SK-N-SH (cell line): Measurements from ENCODE around the gene GDPGP1. TPM values are rescaled to one million over a fixed set of nuclear protein-coding genes. Genes with fewer than 3 reads are reported as not detected.

Experiments
- CTCF ChIA-PET: fragments of 300-600, 350-600 bp; formaldehyde crosslinking; extraction: SDS; loops from one replicate; lab custom pipeline; 2021; lab: Yijun Ruan, JAX
- POLR2A ChIA-PET: fragments of 350-600 bp; sonication (Branson Sonifier 250); formaldehyde crosslinking; extraction: SDS; loops from one replicate; lab custom pipeline; 2020; ENCODE audit warnings: antibody characterized with exemption, inconsistent platforms; lab: Yijun Ruan, JAX
- DNase-seq: peaks from one replicate; pipeline ENCODE4 v3.0.0; 2012
- H2AFZ ChIP-seq: fragments of 200-600 bp; sonication (generic); 2 replicates; pipeline ENCODE4 v1.8.1; 2016; ENCODE audit warnings: antibody characterized with exemption, mild to moderate bottlenecking, low read depth
- H3F3A ChIP-seq: fragments of 200-600 bp; sonication (generic); replicated peaks from 2 replicates; pipeline ENCODE3; 2016; ENCODE audit warnings: antibody characterized with exemption, mild to moderate bottlenecking; ENCODE audit not compliant: insufficient read depth
- H3K27ac ChIP-seq, 2 experiments: fragments of 200-500 bp in 1 of 2; fragments of 200-600 bp in 1 of 2; sonication (Bioruptor generic) in 1 of 2; sonication (generic), shearing (Covaris generic) in 1 of 2; 2 replicates each; pipeline versions ENCODE4 v1.5.1 to v1.6.1; 2014 to 2016; ENCODE audit warnings: low read depth in 2 of 2, inconsistent platforms in 1 of 2, low read length in 1 of 2, mild to moderate bottlenecking in 1 of 2, mixed read lengths in 1 of 2
- H3K27me3 ChIP-seq: fragments of 200-600 bp; sonication (generic), shearing (Covaris generic); 2 replicates; pipeline ENCODE4 v1.6.1; 2016; ENCODE audit warnings: mixed run types; ENCODE audit not compliant: insufficient read depth
- H3K36me3 ChIP-seq, 2 experiments: fragments of 200-500 bp in 1 of 2; fragments of 200-600 bp in 1 of 2; sonication (Bioruptor generic) in 1 of 2; sonication (generic) in 1 of 2; replicated peaks in 1 of 2; 2 replicates each; pipeline versions ENCODE3 to v1.5.1; 2014 to 2016; ENCODE audit warnings: low read length in 1 of 2, mild to moderate bottlenecking in 1 of 2; ENCODE audit not compliant: insufficient read depth in 2 of 2, control insufficient read depth in 1 of 2
- H3K4me1 ChIP-seq, 2 experiments: fragments of 200-500 bp in 1 of 2; fragments of 200-600 bp in 1 of 2; sonication (Bioruptor generic) in 1 of 2; sonication (generic), shearing (Covaris generic) in 1 of 2; 2 replicates each; pipeline versions ENCODE4 v1.5.1 to v1.6.1; 2014 to 2016; ENCODE audit warnings: low read depth in 1 of 2, low read length in 1 of 2, mixed run types in 1 of 2; ENCODE audit not compliant: insufficient read depth in 2 of 2, control insufficient read depth in 1 of 2
- H3K4me2 ChIP-seq: fragments of 200-600 bp; sonication (generic), shearing (Covaris generic); 2 replicates; pipeline ENCODE4 v1.6.1; 2017; ENCODE audit warnings: mixed run types
- H3K4me3 ChIP-seq, 2 experiments: fragments of 200-500 bp in 1 of 2; fragments of 200-600 bp in 1 of 2; sonication (Bioruptor generic) in 1 of 2; sonication (generic), shearing (Covaris generic) in 1 of 2; 2 replicates each; pipeline versions ENCODE4 v1.5.1 to v1.8.1; 2014 to 2016; ENCODE audit warnings: low read depth in 2 of 2, inconsistent platforms in 1 of 2, low read length in 1 of 2, mild to moderate bottlenecking in 1 of 2, mixed read lengths in 1 of 2, moderate library complexity in 1 of 2
- H3K79me2 ChIP-seq: fragments of 200-600 bp; sonication (generic); 2 replicates; pipeline ENCODE4 v1.8.1; 2017; ENCODE audit warnings: mild to moderate bottlenecking; ENCODE audit not compliant: insufficient read depth
- H3K9ac ChIP-seq: fragments of 200-600 bp; sonication (generic); 2 replicates; pipeline ENCODE4 v1.6.1; 2017; ENCODE audit warnings: mixed run types
- H3K9me2 ChIP-seq: fragments of 200-600 bp; sonication (generic); 2 replicates; pipeline ENCODE4 v1.6.1; 2017; ENCODE audit warnings: mixed run types
- H3K9me3 ChIP-seq: fragments of 200-600 bp; sonication (generic); 2 replicates; pipeline ENCODE4 v1.6.1; 2017; ENCODE audit warnings: mixed run types, mild to moderate bottlenecking, moderate library complexity
- H4K20me1 ChIP-seq: fragments of 200-600 bp; sonication (generic); 2 replicates; pipeline ENCODE4 v1.6.1; 2017; ENCODE audit warnings: mild to moderate bottlenecking, mixed run types; ENCODE audit not compliant: insufficient read depth
- CHD2 ChIP-seq: fragments of 150-350 bp; IDR thresholded peaks from 2 replicates; pipeline ENCODE4 v1.6.1; 2018; ENCODE audit warnings: low read length; ENCODE audit not compliant: partially characterized antibody
- ELF1 ChIP-seq: IDR thresholded peaks from 2 replicates; pipeline ENCODE4 v1.4.0; 2012
- EP300 ChIP-seq, 2 experiments: IDR thresholded peaks; 2 replicates each; pipeline versions ENCODE4 v1.4.0 to v1.6.1; 2012; ENCODE audit warnings: borderline replicate concordance in 1 of 2, low read depth in 1 of 2, low read length in 1 of 2
- FOSL2 ChIP-seq: IDR thresholded peaks from 2 replicates; pipeline ENCODE4 v1.4.0; 2012; ENCODE audit warnings: low read depth, mild to moderate bottlenecking, moderate library complexity, borderline replicate concordance
- FOXJ3 ChIP-seq: sonication (generic); formaldehyde crosslinking; IDR thresholded peaks from 2 replicates; pipeline ENCODE4 v1.5.1; 2020; ENCODE audit warnings: mild to moderate bottlenecking, missing genetic modification reagents
- IRF3 ChIP-seq: fragments of 150-350 bp; IDR thresholded peaks from 2 replicates; pipeline ENCODE4 v1.6.1; 2016; ENCODE audit warnings: mild to moderate bottlenecking, low read depth, low read length
- JUND ChIP-seq: IDR thresholded peaks from 2 replicates; pipeline ENCODE4 v1.4.0; 2012
- MEF2A ChIP-seq: IDR thresholded peaks from 2 replicates; pipeline ENCODE4 v1.4.0; 2012; ENCODE audit warnings: low read depth, borderline replicate concordance
- MXI1 ChIP-seq: IDR thresholded peaks from 2 replicates; pipeline ENCODE4 v1.6.1; 2012; ENCODE audit warnings: mild to moderate bottlenecking, low read depth, low read length, improper control_type of control experiment
- NFIC ChIP-seq: IDR thresholded peaks from 2 replicates; pipeline ENCODE4 v1.4.0; 2012; ENCODE audit warnings: borderline replicate concordance
- NRF1 ChIP-seq: IDR thresholded peaks from 2 replicates; pipeline ENCODE4 v1.6.1; 2012; ENCODE audit warnings: low read depth, mild to moderate bottlenecking, low read length
- PBX3 ChIP-seq: IDR thresholded peaks from 2 replicates; pipeline ENCODE4; 2012
- POLR2AphosphoS5 ChIP-seq: IDR thresholded peaks from 2 replicates; pipeline ENCODE4 v1.6.1; 2012; ENCODE audit warnings: low read depth, low read length
- RAD21 ChIP-seq: IDR thresholded peaks from 2 replicates; pipeline ENCODE4 v1.6.1; 2012; ENCODE audit warnings: mild to moderate bottlenecking, low read length
- RCOR1 ChIP-seq: fragments of 150-350 bp; IDR thresholded peaks from 2 replicates; pipeline ENCODE4 v1.6.1; 2017; ENCODE audit warnings: antibody characterized with exemption, low read length
- REST ChIP-seq: IDR thresholded peaks from 2 replicates; pipeline ENCODE4 v1.6.1; 2012; ENCODE audit warnings: mild to moderate bottlenecking, low read depth, low read length, moderate library complexity
- RFX5 ChIP-seq: IDR thresholded peaks from 2 replicates; pipeline ENCODE4 v1.6.1; 2012; ENCODE audit warnings: mild to moderate bottlenecking, improper control_type of control experiment, low read length
- SIN3A ChIP-seq: IDR thresholded peaks from 2 replicates; pipeline ENCODE4 v1.6.1; 2012; ENCODE audit warnings: low read depth, mild to moderate bottlenecking, low read length, moderate library complexity, borderline replicate concordance
- SMC3 ChIP-seq: IDR thresholded peaks from 2 replicates; pipeline ENCODE4 v1.6.1; 2012; ENCODE audit warnings: low read depth, low read length, improper control_type of control experiment
- TAF1 ChIP-seq: IDR thresholded peaks from 2 replicates; pipeline ENCODE4 v1.6.1; 2012; ENCODE audit warnings: low read depth, mild to moderate bottlenecking, low read length, moderate library complexity, borderline replicate concordance
- TCF12 ChIP-seq: IDR thresholded peaks from 2 replicates; pipeline ENCODE4 v1.4.0; 2012
- TEAD4 ChIP-seq: IDR thresholded peaks from 2 replicates; pipeline ENCODE4 v1.4.0; 2012; ENCODE audit warnings: mild to moderate bottlenecking, borderline replicate concordance; ENCODE audit not compliant: insufficient read depth
- USF1 ChIP-seq: IDR thresholded peaks from 2 replicates; pipeline ENCODE4 v1.4.0; 2012; ENCODE audit warnings: low read depth, borderline replicate concordance
- YY1 ChIP-seq: IDR thresholded peaks from 2 replicates; pipeline ENCODE4 v1.4.0; 2012; ENCODE audit warnings: low read depth, mild to moderate bottlenecking
- WGBS: methylation state at CpG from one replicate; pipeline ENCODE4 v1.1.6; 2017; ENCODE audit warnings: low lambda C conversion rate; 5-methylcytosine and 5-hydroxymethylcytosine counted together
- polyA plus RNA-seq, 3 experiments: library from polyadenylated mRNA; depleted of rRNA; stranded (reverse); fragments of >200 nt; gene quantifications; 2 replicates each; pipeline ENCODE4 v1.2.3, GENCODE V29; 2012
- TF ChIP-seq, protein P1 (sequence below): IDR thresholded peaks from 2 replicates; pipeline ENCODE4 v1.4.0; 2012; ENCODE audit warnings: low read depth

GDPGP1 gene
- polyA plus RNA-seq, 1 of the 3 experiments (the other 2 are of a cell fraction) = 2.4 TPM

GRCh38 chr15:90232941-90233386 lies 1.0 kb upstream of the GDPGP1 start (continued):
- TF ChIP-seq RAD21 (peak; percentile 57), TCF12 (no peak), NFIC (no peak)

DNA sequence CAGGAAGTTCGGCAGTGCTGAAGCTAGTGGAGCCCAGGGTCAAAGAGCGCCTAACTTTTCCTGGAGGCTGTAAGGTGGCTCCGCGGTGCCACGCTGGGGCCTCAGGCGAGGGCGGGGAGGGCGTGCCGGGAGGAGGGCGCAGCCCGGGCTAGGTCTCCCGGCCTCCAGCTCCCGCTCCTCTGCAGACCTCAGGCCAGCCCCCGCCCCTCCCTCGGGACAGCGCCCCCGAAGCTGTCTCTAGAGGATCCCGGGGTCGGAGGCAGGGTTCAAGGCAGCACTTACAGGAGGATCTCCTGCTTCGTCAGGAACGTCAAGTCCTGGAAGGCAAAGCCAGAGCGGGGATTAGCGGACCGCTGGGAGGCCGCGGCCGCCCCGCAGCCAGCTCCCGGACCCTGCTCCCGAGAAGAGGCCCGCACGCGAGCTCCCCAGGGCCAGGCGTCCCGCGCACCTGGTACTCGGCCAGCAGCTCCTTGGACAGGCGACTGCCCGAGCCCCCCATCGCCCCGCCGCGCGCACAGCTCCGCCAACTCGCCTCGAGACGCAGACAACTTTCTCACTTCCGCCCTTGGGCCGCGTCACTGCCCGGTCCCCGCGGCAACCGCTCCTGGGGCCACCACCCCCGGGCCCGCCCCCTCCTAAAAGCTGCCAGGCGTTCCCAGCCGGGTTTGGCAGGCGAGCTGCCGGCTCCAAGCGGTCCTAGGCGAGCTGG lies 468 bp upstream of the GDPGP1 start, which contains the start of gene CIB1:
Gene CIB1, minus strand, starts transcription at position 555 of the 709 bp plus-strand sequence. Its CDS starts 56 bp downstream, at position 499.
- Histone ChIP-seq H3K9ac (peak within 1 kb of the TSS; percentile 89), H2AFZ (peak within 1 kb of the TSS; percentile 74), H4K20me1 (no peaks in the 10 kb centered on the region), H3F3A (no peaks in the 10 kb centered on the region), H3K4me2 (peak within 1 kb of the TSS; percentile 78), H3K36me3 (peaks cover 7 to 31% of the 10 kb centered on the region in 2 experiments), H3K9me2 (no peaks in the 10 kb centered on the region), H3K9me3 (no peaks in the 10 kb centered on the region), H3K4me1 (peaks cover 5 to 9% of the 10 kb centered on the region in 2 experiments; a peak in 2 of 4 replicates), H3K27me3 (no peaks in the 10 kb centered on the region), H3K27ac (peak within 1 kb of the TSS; percentile 67 to 92), H3K79me2 (peaks cover 26% of the 10 kb centered on the region), H3K4me3 (peak within 1 kb of the TSS; percentile 71 to 78)
- DNase-seq = peak; percentile 73
- ChIA-PET CTCF (interaction anchor here (0.6 to 5.4 kb wide), 21 partner anchors 12 to 249 kb away, joined by 3 to 35 read pairs (median 3); partner anchors contain the start of gene TTLL13), POLR2A (interaction anchor here (1.0 to 2.5 kb wide), 6 partner anchors 16 to 131 kb away, joined by 3 to 10 read pairs (median 6); partner anchors contain the start of genes IDH2 and TTLL13)
- WGBS = 0% methylated on average over 10 of the region's 63 CpGs
- TF ChIP-seq EP300 (IDR thresholded peaks at IDR 0.05; ENCODE audit: borderline replicate concordance in 1 of 2, low read depth in 1 of 2, low read length in 1 of 2) (no peak), JUND (no peak), SMC3 (0 out of 2 replicates have a peak, but pooled peaks have one; percentile 35), YY1 (no peak; the same call in 1 of the 2 replicates), TEAD4 (no peak), CHD2 (no peak), IRF3 (no peak), RFX5 (no peak), FOSL2 (no peak), NRF1 (no peak), REST (0 out of 2 replicates have a peak, but pooled peaks have one; percentile 4), RAD21 (no peak), MEF2A (no peak), PBX3 (peak; percentile 38), POLR2AphosphoS5 (no peak), MXI1 (peak; percentile 70; the same call in 1 of the 2 replicates), NFIC (peak; percentile 41), ELF1 (peak; percentile 84), TAF1 (no peak; the same call in 1 of the 2 replicates), USF1 (0 out of 2 replicates have a peak, but pooled peaks have one; percentile 20), FOXJ3 (CRISPR knock-in tag) (no peak), RCOR1 (no peak), SIN3A (0 out of 2 replicates have a peak, but pooled peaks have one; percentile 73)
- TF ChIP-seq, protein P1, sequence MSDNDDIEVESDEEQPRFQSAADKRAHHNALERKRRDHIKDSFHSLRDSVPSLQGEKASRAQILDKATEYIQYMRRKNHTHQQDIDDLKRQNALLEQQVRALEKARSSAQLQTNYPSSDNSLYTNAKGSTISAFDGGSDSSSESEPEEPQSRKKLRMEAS = no peak
